Fibroblast of lung (primary cell): ENCODE measurements around the gene GFPT2.

Experiments used
- CTCF ChIP-seq, 2 donors: IDR thresholded peaks in 1 of 2; conservative IDR thresholded peaks in 1 of 2; 1 replicate in 1 of 2; 2 replicates in 1 of 2; pipeline ENCODE4 v1.5.1; 2011 to 2012; ENCODE audit warnings: low read length in 2 of 2, control low read depth in 1 of 2, inconsistent platforms in 1 of 2, low read depth in 1 of 2, mild to moderate bottlenecking in 1 of 2
- EZH2 ChIP-seq: IDR thresholded peaks from 2 replicates; pipeline ENCODE4 v1.5.1; 2012; ENCODE audit warnings: low read length, control low read depth, mild to moderate bottlenecking; ENCODE audit errors: missing control alignments

DNA sequence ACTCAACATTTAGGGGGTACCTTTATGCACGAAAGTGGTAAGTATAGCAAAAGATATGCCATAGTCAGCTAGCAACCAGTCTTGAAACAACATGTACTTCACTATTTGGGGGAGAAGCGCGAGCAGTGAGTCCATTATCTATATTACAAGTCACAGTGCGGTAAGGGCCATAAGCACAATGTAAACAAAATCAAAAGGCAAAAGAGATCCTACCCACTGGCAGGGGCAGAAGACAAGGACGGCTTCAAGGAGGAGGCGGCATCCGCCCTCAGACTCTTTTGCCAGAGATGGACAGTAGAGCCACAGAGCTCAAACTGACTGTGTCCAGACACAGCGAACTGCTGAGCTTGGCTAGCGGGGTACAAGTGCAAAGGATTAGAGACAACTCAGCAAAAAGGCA lies 70.9 kb downstream of the GFPT2 start:
- no peak for TF ChIP-seq CTCF (conservative IDR thresholded peaks at IDR 0.05 in 1 of 2, IDR thresholded peaks at IDR 0.05 in 1 of 2; ENCODE audit: low read depth in 1 of 2, low read length in 2 of 2)
- TF ChIP-seq EZH2: no peak
